GM12878 (cell line): ENCODE data around the gene IZUMO1. TPM values are rescaled to one million over a fixed set of nuclear protein-coding genes. Genes with fewer than 3 reads are reported as not detected.

Source experiments
- ATAC-seq: fragments of 200-7000 bp; cut with Tn5 transposase; 3 replicates; pipeline ENCODE4 v1.9.1; 2020; ENCODE audit warnings: mild to moderate bottlenecking, moderate library complexity
- BruUV-seq: library from RNA; stranded (reverse); fragments of 400-500 nt; replicated peaks from 2 replicates; lab custom pipeline; 2021; lab: Mats Ljungman, UMichigan
- CTCF ChIA-PET: fragments of 300-600 bp; sonication (Branson Sonifier 250); formaldehyde crosslinking; extraction: SDS; loops from one replicate; lab custom pipeline; 2021; ENCODE audit warnings: inconsistent platforms; lab: Yijun Ruan, JAX
- POLR2A ChIA-PET: fragments of 350-600 bp; formaldehyde crosslinking; extraction: SDS; loops from one replicate; lab custom pipeline; 2021; ENCODE audit warnings: inconsistent platforms; lab: Charles Lee
- RAD21 ChIA-PET: fragments of 300-600 bp; sonication (Branson Sonifier 250); formaldehyde crosslinking; loops from one replicate; lab custom pipeline; 2023; ENCODE audit warnings: antibody characterized with exemption; ENCODE audit not compliant: unreplicated experiment; lab: Charles Lee
- SMC1A ChIA-PET: fragments of 300-600 bp; sonication (Branson Sonifier 250); formaldehyde crosslinking; loops from one replicate; lab custom pipeline; 2023; ENCODE audit not compliant: unreplicated experiment, uncharacterized antibody; lab: Charles Lee
- DNase-seq: peaks from one replicate; pipeline ENCODE4 v3.0.0-alpha.2; 2011; ENCODE audit warnings: low read depth, low spot score
- FAIRE-seq: peaks from 3 replicates; lab custom pipeline; 2011; peaks lifted over from hg19 to GRCh38; lab: Jason Lieb, UNC
- H2AFZ ChIP-seq: 2 replicates; pipeline ENCODE4 v1.6.0; 2011; ENCODE audit warnings: low read depth, low read length, control low read depth; ENCODE audit not compliant: control insufficient read depth
- H3K27ac ChIP-seq: 2 replicates; pipeline ENCODE4 v1.5.1; 2011; ENCODE audit warnings: control low read depth; ENCODE audit not compliant: control insufficient read depth, insufficient read depth
- H3K27me3 ChIP-seq, 2 experiments: replicated peaks in 1 of 2; 2 replicates each; pipeline versions ENCODE4 v1.6.0 to v1.6.1; 2011; ENCODE audit warnings: low read length in 1 of 2; ENCODE audit not compliant: control insufficient read depth in 2 of 2, insufficient read depth in 2 of 2
- H3K36me3 ChIP-seq, 2 experiments: 2 replicates each; pipeline ENCODE4 v1.5.1; 2011; ENCODE audit warnings: low read length in 1 of 2; ENCODE audit not compliant: control insufficient read depth in 2 of 2, insufficient read depth in 2 of 2
- H3K4me1 ChIP-seq: 2 replicates; pipeline ENCODE4 v1.6.1; 2011; ENCODE audit warnings: mild to moderate bottlenecking, low read length, moderate library complexity, mixed read lengths; ENCODE audit not compliant: control insufficient read depth, insufficient read depth
- H3K4me2 ChIP-seq: 2 replicates; pipeline ENCODE4 v1.6.0; 2011; ENCODE audit warnings: control low read depth; ENCODE audit not compliant: control insufficient read depth, insufficient read depth
- H3K4me3 ChIP-seq: fragments of 200-600 bp; sonication (generic); 2 replicates; pipeline ENCODE4 v1.5.1; 2016
- H3K79me2 ChIP-seq: 2 replicates; pipeline ENCODE4 v1.6.0; 2011; ENCODE audit warnings: low read length; ENCODE audit not compliant: control insufficient read depth, insufficient read depth
- H3K9ac ChIP-seq: 2 replicates; pipeline ENCODE4 v1.8.0; 2011; ENCODE audit warnings: low read length, control low read depth, mixed read lengths; ENCODE audit not compliant: control insufficient read depth, insufficient read depth
- H3K9me3 ChIP-seq: replicated peaks from 3 replicates; pipeline ENCODE4 v1.5.1; 2011; ENCODE audit warnings: mild to moderate bottlenecking, low read length; ENCODE audit not compliant: control insufficient read depth, insufficient read depth
- H4K20me1 ChIP-seq: 2 replicates; pipeline ENCODE4 v1.6.0; 2011; ENCODE audit not compliant: control insufficient read depth, insufficient read depth
- ASH2L ChIP-seq: fragments of 300-600, 200-600 bp; sonication (generic); IDR thresholded peaks from 2 replicates; pipeline ENCODE4 v1.6.1; 2017; ENCODE audit warnings: low read depth, mild to moderate bottlenecking, borderline replicate concordance
- BCLAF1 ChIP-seq: fragments of 450-650 bp; IDR thresholded peaks from 2 replicates; pipeline ENCODE4 v1.6.1; 2017; ENCODE audit warnings: antibody characterized with exemption, mild to moderate bottlenecking, moderate library complexity
- HDAC6 ChIP-seq: fragments of 200-600 bp; sonication (generic); IDR thresholded peaks from one replicate; pipeline ENCODE4 v1.8.0; 2017; ENCODE audit warnings: antibody characterized with exemption; ENCODE audit not compliant: unreplicated experiment
- RELA ChIP-seq: fragments of 450-650 bp; IDR thresholded peaks from 2 replicates; pipeline ENCODE4 v1.8.0; 2014; ENCODE audit warnings: borderline replicate concordance; ENCODE audit not compliant: partially characterized antibody
- STAT1 ChIP-seq: fragments of 450-650 bp; conservative IDR thresholded peaks from 2 replicates; pipeline ENCODE4 v1.6.1; 2014; ENCODE audit warnings: antibody characterized with exemption, mild to moderate bottlenecking
- WGBS: methylation state at CpG from one replicate; pipeline ENCODE4 v1.1.6; 2016; ENCODE audit warnings: low lambda C conversion rate; ENCODE audit not compliant: insufficient replicate concordance, insufficient coverage; ENCODE audit errors: missing lambda C conversion rate; 5-methylcytosine and 5-hydroxymethylcytosine counted together
- in situ Hi-C: fragments of 300-500 bp; cut with MboI; formaldehyde crosslinking; loops from 9 replicates; pipeline ENCODE4 v1.14.3; 2018; ENCODE audit warnings: mixed read lengths
- intact Hi-C: fragments of 100-400 bp; cut with micrococcal nuclease; formaldehyde crosslinking; loops from one replicate; pipeline ENCODE4 v1.14.2; 2022; ENCODE audit not compliant: unreplicated experiment
- polyA plus RNA-seq, 11 experiments: library from polyadenylated mRNA; depleted of rRNA in 4 of 11; unstranded in 6 of 11; stranded (reverse) in 5 of 11; fragments of >200 nt; fragmentation: Nextera tagmentation in 4 of 11; fragmentation: Illumina TruSeq in 1 of 11; extraction: Ambion mirVana in 4 of 11; extraction: Trizol in 1 of 11; gene quantifications; 1 replicate in 1 of 11; 2 replicates in 10 of 11; pipeline versions ENCODE4 v1.2.1 to v1.2.3, GENCODE V29; 2011 to 2016; ENCODE audit warnings: inconsistent platforms in 2 of 11, missing spikeins in 2 of 11, low read depth in 1 of 11
- total RNA-seq, 4 experiments: library from RNA; depleted of rRNA in 3 of 4; stranded (reverse); fragments of >200 nt in 3 of 4; fragmentation: Illumina TruSeq in 1 of 4; extraction: Trizol in 1 of 4; gene quantifications; 2 replicates each; pipeline versions ENCODE4 v1.2.1 to v1.2.3, GENCODE V29; 2013 to 2021
- TF ChIP-seq, protein P1 (sequence below): fragments of 450-650 bp; IDR thresholded peaks from 2 replicates; pipeline ENCODE4 v1.6.1; 2017; ENCODE audit warnings: borderline replicate concordance

Gene IZUMO1
- total and polyA plus RNA-seq, 10 of the 15 experiments (the other 5 are each of a cell fraction or from before 2014, with no cell fraction given), result not detected

DNA sequence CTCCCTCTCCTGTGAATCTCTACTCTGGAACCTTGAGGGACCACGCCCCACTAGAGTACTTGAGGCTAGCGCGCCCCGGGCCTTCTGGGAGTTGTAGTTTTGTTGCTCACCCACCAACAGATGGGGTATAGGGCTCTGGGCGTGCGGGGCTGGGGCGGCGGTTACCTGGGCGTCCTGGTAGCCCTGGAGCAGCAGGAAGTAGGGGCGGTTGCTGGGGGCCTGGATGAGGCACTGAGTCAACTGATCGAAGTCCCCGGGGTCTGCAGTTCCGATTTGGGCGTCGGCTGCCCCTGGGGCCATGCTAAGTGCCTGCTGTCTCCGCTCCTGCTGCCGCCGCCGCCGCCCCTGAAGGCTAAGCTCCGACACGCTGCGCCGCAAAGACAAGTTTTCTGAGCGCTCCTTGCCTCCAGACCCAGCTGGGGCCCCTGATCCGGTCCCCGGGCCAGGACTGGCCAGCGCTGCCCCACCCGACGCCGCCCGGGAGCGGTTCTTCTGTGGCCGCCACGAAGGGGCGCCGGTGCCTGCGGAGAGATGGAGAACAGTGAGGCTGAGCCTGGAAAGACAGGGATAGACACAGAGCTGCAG lies 11.6 kb downstream of the IZUMO1 start (continued):
- TF ChIP-seq, protein P1, sequence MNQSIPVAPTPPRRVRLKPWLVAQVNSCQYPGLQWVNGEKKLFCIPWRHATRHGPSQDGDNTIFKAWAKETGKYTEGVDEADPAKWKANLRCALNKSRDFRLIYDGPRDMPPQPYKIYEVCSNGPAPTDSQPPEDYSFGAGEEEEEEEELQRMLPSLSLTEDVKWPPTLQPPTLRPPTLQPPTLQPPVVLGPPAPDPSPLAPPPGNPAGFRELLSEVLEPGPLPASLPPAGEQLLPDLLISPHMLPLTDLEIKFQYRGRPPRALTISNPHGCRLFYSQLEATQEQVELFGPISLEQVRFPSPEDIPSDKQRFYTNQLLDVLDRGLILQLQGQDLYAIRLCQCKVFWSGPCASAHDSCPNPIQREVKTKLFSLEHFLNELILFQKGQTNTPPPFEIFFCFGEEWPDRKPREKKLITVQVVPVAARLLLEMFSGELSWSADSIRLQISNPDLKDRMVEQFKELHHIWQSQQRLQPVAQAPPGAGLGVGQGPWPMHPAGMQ, result no peak
- TF ChIP-seq RELA, result no peak
- no peak for TF ChIP-seq ASH2L
- TF ChIP-seq STAT1, result no peak
- TF ChIP-seq, all 136 proteins: peak for 0

GRCh38 chr19:48734625-48735024 lies 12.1 kb downstream of the IZUMO1 start:
- ChIA-PET SMC1A (no interaction called here), CTCF (interaction anchor here (0.9 kb wide), 1 partner anchor 108 kb away, joined by 4 read pairs; no protein-coding TSS in a partner anchor), POLR2A (no interaction called here), RAD21 (no interaction called here)
- in situ Hi-C loops (no loop called here), intact Hi-C loops (no loop called here)
- Histone ChIP-seq H3K4me2 (no peak overlapping the region), H4K20me1 (no peaks in the 10 kb centered on the region), H3K9me3 (no peaks in the 10 kb centered on the region; the same call in 2 of the 3 replicates), H3K79me2 (no peaks in the 10 kb centered on the region), H2AFZ (no peak overlapping the region), H3K36me3 (no peaks in the 10 kb centered on the region), H3K4me1 (peaks cover 5% of the 10 kb centered on the region), H3K9ac (no peak overlapping the region), H3K27ac (no peak overlapping the region), H3K27me3 (no peaks in the 10 kb centered on the region; a peak in 1 of 4 replicates), H3K4me3 (no peak overlapping the region)
- DNase-seq (no peak), ATAC-seq (no peak), FAIRE-seq (no peak)
- no peak for TF ChIP-seq BCLAF1
- no peak for TF ChIP-seq HDAC6
- 74% methylated on average over 9 of the region's 9 CpGs for WGBS
- no TSS peak for BruUV-seq
